KMS-11 (cell line): Measurements from ENCODE around the gene RAD51B.

Experiments used
- H2AFZ ChIP-seq: fragments of 200-600 bp; sonication (generic); 2 replicates; pipeline ENCODE4 v1.6.1; 2016; ENCODE audit warnings: antibody characterized with exemption, mixed run types, low read depth
- H3K27ac ChIP-seq: fragments of 200-600 bp; sonication (generic); 2 replicates; pipeline ENCODE4 v1.6.1; 2016; ENCODE audit warnings: mild to moderate bottlenecking, mixed run types
- H3K27me3 ChIP-seq: fragments of 200-600 bp; sonication (generic); 2 replicates; pipeline ENCODE4 v1.6.1; 2017; ENCODE audit warnings: mild to moderate bottlenecking, low read depth, mixed run types, moderate library complexity; ENCODE audit not compliant: insufficient read depth
- H3K36me3 ChIP-seq: fragments of 200-600 bp; sonication (generic); 2 replicates; pipeline ENCODE4 v1.6.1; 2017; ENCODE audit warnings: mild to moderate bottlenecking, mixed run types; ENCODE audit not compliant: insufficient read depth
- H3K4me1 ChIP-seq: fragments of 200-600 bp; sonication (generic); 2 replicates; pipeline ENCODE4 v1.6.1; 2016; ENCODE audit warnings: mild to moderate bottlenecking, low read depth, mixed run types; ENCODE audit not compliant: poor library complexity, severe bottlenecking
- H3K4me2 ChIP-seq: fragments of 200-600 bp; sonication (generic); 2 replicates; pipeline ENCODE4 v1.7.0; 2016; ENCODE audit warnings: mild to moderate bottlenecking, mixed run types
- H3K4me3 ChIP-seq: fragments of 200-600 bp; sonication (generic); IDR thresholded peaks from 2 replicates; pipeline ENCODE4 v1.6.1; 2017; ENCODE audit warnings: low read depth, low read length, mixed read lengths; ENCODE audit not compliant: insufficient read depth
- H3K79me2 ChIP-seq: fragments of 200-600 bp; sonication (generic); 2 replicates; pipeline ENCODE4 v1.6.1; 2016; ENCODE audit warnings: low read depth, mixed run types; ENCODE audit not compliant: insufficient read depth
- H3K9ac ChIP-seq: fragments of 200-600 bp; sonication (generic); 2 replicates; pipeline ENCODE4 v1.6.1; 2016; ENCODE audit warnings: mild to moderate bottlenecking, mixed run types
- H4K20me1 ChIP-seq: fragments of 200-600 bp; sonication (generic); 2 replicates; pipeline ENCODE4 v1.6.1; 2016; ENCODE audit warnings: mild to moderate bottlenecking, mixed run types; ENCODE audit not compliant: insufficient read depth
- CTCF ChIP-seq: fragments of 200-600 bp; sonication (generic); conservative IDR thresholded peaks from 2 replicates; pipeline ENCODE4 v1.6.1; 2017; ENCODE audit warnings: low read depth, mild to moderate bottlenecking, antibody characterized with exemption, low read length, moderate library complexity, mixed read lengths

Gene RAD51B

GRCh38 chr14:67857778-67858350, 38.3 kb downstream of the RAD51B start:
- H4K20me1 ChIP-seq: no peaks in the 10 kb centered on the region
- TF ChIP-seq CTCF: no peak
- no peaks in the 10 kb centered on the region for H3K79me2 ChIP-seq
- no peak overlapping the region for H3K4me3 ChIP-seq
- peaks cover 11% of the 10 kb centered on the region for H3K4me1 ChIP-seq
- no peak overlapping the region for H3K27ac ChIP-seq
- no peak overlapping the region for H3K4me2 ChIP-seq
- no peak overlapping the region for H2AFZ ChIP-seq
- no peaks in the 10 kb centered on the region for H3K27me3 ChIP-seq
- no peak overlapping the region for H3K9ac ChIP-seq
- H3K36me3 ChIP-seq: no peaks in the 10 kb centered on the region

GRCh38 chr14:67859169-67859749, 39.7 kb downstream of the RAD51B start:
- Histone ChIP-seq H3K4me3 (no peak overlapping the region), H2AFZ (no peak overlapping the region)
- no peak for TF ChIP-seq CTCF

GRCh38 chr14:67863223-67863622, 43.6 kb downstream of the RAD51B start:
- Histone ChIP-seq H3K36me3 (no peaks in the 10 kb centered on the region), H3K4me1 (no peaks in the 10 kb centered on the region), H4K20me1 (no peaks in the 10 kb centered on the region), H3K9ac (no peak overlapping the region), H3K27ac (no peak overlapping the region), H3K27me3 (no peaks in the 10 kb centered on the region), H2AFZ (no peak overlapping the region), H3K4me3 (no peak overlapping the region), H3K4me2 (no peak overlapping the region), H3K79me2 (no peaks in the 10 kb centered on the region)
- TF ChIP-seq CTCF: no peak

More at GRCh38 chr14:67859169-67859749, 39.7 kb downstream of the RAD51B start:
- Histone ChIP-seq H3K27ac (no peak overlapping the region), H3K9ac (no peak overlapping the region), H4K20me1 (no peaks in the 10 kb centered on the region), H3K79me2 (no peaks in the 10 kb centered on the region), H3K27me3 (no peaks in the 10 kb centered on the region), H3K4me2 (no peak overlapping the region), H3K36me3 (no peaks in the 10 kb centered on the region), H3K4me1 (peaks cover 11% of the 10 kb centered on the region)

- no peak overlapping the region for H3K4me3 ChIP-seq
- no peak overlapping the region for H3K27ac ChIP-seq
- no peak overlapping the region for H3K4me2 ChIP-seq
- H4K20me1 ChIP-seq: no peaks in the 10 kb centered on the region
- TF ChIP-seq CTCF: no peak
- peaks cover 6% of the 10 kb centered on the region for H3K4me1 ChIP-seq
- no peaks in the 10 kb centered on the region for H3K36me3 ChIP-seq
- no peak overlapping the region for H3K9ac ChIP-seq
- no peaks in the 10 kb centered on the region for H3K27me3 ChIP-seq
- H3K79me2 ChIP-seq: no peaks in the 10 kb centered on the region
- H2AFZ ChIP-seq: no peak overlapping the region
Measured at GRCh38 chr14:67875175-67876006, 55.8 kb downstream of the RAD51B start.
